Heart left ventricle (tissue), 16 donors: ENCODE data around the gene DNMT3A. TPM values are rescaled to one million over a fixed set of nuclear protein-coding genes. Genes with fewer than 3 reads are reported as not detected.

ENCODE experiments used
- ATAC-seq, 4 donors: fragments of 200-7000 bp; cut with Tn5 transposase; one replicate each; pipeline ENCODE4 v1.9.1; 2020 to 2022; ENCODE audit warnings: moderate library complexity in 4 of 4, mild to moderate bottlenecking in 3 of 4, moderate number of reproducible peaks in 1 of 4
- DNase-seq, 5 donors: peaks; one replicate each; pipeline ENCODE4 v3.0.0-alpha.2; 2020
- H3K27ac ChIP-seq, 12 donors: fragments of 200-600 bp; sonication (generic) in 4 of 12; one replicate each; pipeline versions ENCODE4 v1.5.0 to v1.8.0; 2016 to 2022; ENCODE audit warnings: mild to moderate bottlenecking in 2 of 12
- H3K27me3 ChIP-seq, 9 donors: fragments of 200-600 bp; sonication (generic) in 2 of 9; one replicate each; pipeline versions ENCODE4 v1.5.1 to v1.8.0; 2016 to 2022; ENCODE audit warnings: mild to moderate bottlenecking in 3 of 9
- H3K36me3 ChIP-seq, 9 donors: fragments of 200-600 bp; sonication (generic) in 2 of 9; one replicate each; pipeline versions ENCODE4 v1.5.0 to v1.8.0; 2018 to 2022; ENCODE audit warnings: mild to moderate bottlenecking in 2 of 9
- H3K4me1 ChIP-seq, 12 donors: fragments of 200-600 bp; sonication (generic) in 4 of 12; one replicate each; pipeline versions ENCODE4 v1.5.0 to v1.8.0; 2016 to 2022; ENCODE audit warnings: mild to moderate bottlenecking in 3 of 12
- H3K4me3 ChIP-seq, 12 donors: fragments of 200-600 bp; sonication (generic) in 4 of 12; one replicate each; pipeline versions ENCODE4 v1.5.0 to v1.8.0; 2017 to 2022; ENCODE audit warnings: mild to moderate bottlenecking in 9 of 12, moderate library complexity in 4 of 12
- H3K9me3 ChIP-seq, 12 donors: fragments of 200-600 bp; sonication (generic) in 4 of 12; one replicate each; pipeline versions ENCODE4 v1.5.0 to v1.8.0; 2016 to 2022; ENCODE audit warnings: mild to moderate bottlenecking in 1 of 12
- CTCF ChIP-seq, 12 donors: fragments of 200-600 bp; sonication (generic) in 4 of 12; IDR thresholded peaks; one replicate each; pipeline versions ENCODE4 v1.5.0 to v1.8.0; 2018 to 2022; ENCODE audit warnings: antibody characterized with exemption in 12 of 12, mild to moderate bottlenecking in 5 of 12
- POLR2A ChIP-seq, 2 donors: fragments of 450-650 bp; IDR thresholded peaks; one replicate each; pipeline ENCODE4 v1.6.1; 2017; ENCODE audit warnings: antibody characterized with exemption in 2 of 2, mild to moderate bottlenecking in 2 of 2, moderate library complexity in 2 of 2
- WGBS, 4 donors: extraction: QIAGEN DNeasy Blood & Tissue Kit in 2 of 4; methylation state at CpG; one replicate each; pipeline versions ENCODE4 v1.1.5 to v1.1.7; 2013 to 2018; 5-methylcytosine and 5-hydroxymethylcytosine counted together
- intact Hi-C, 10 donors: fragments of 100-400 bp; cut with DNase I; formaldehyde crosslinking; loops; one replicate each; pipeline versions ENCODE4 v1.11.1 to v1.14.2; 2022
- polyA plus RNA-seq, 2 donors: library from polyadenylated mRNA; stranded (reverse); fragments of 200-250 nt; gene quantifications; one replicate each; pipeline ENCODE4 v1.2.3, GENCODE V29; 2013
- total RNA-seq, 9 donors: library from RNA; depleted of rRNA in 2 of 9; stranded (reverse); fragments of >200 nt in 2 of 9; fragmentation: NEBNext Ultra II Directional in 3 of 9; extraction: Animal tissue kit (Norgen Biotek cat#: 25700) in 3 of 9; gene quantifications; one replicate each; pipeline versions ENCODE4 v1.1.0 to v1.2.4, GENCODE V29; 2016 to 2023
- donor health status: ischemic (EF 13 %, LVEDD 7.1; RV severe dilation, severe dysfunction).
- donor health status: healthy with polysubstance abuse.
- donor health status: DM: no; HTN: yes; CAD: no.
- donor health status: DM: no; HTN: no; CAD: no.
- donor health status: ischemic (EF 25% LVEDD 6.9; RV normal size, moderate dysfunction).
- donor health status: ischemic (EF 25% LVEDD 5.7; RV mildly dilated, moderate dysfunction).
- donor health status: healthy.
- donor health status: DM: yes; HTN: yes; CAD: no.
- donor health status: ischemic (EF 35%, LVEDD 5.7; RV mildly dilated, moderate dysfunction).
- donor health status: nonischemic (EF 11% LVEDD 7.7; RV severe dilation, severe dysfunction).
- donor health status: DM: yes; HTN: yes; CAD: no.
- donor health status: PGD.
- donor health status: ischemic (EF 29% LVEDD 5.4; RV normal size, mild dysfunction).
- donor health status: nonischemic (EF 23%, LVEDD 6.1; RV moderate dilation, normal function).

DNMT3A gene
- total and polyA plus RNA-seq, 11 donors, result 3.5 to 26.0 (median 16.0) TPM

GRCh38 chr2:25198576-25198975, 143.1 kb downstream of the DNMT3A start:
- no peak for ATAC-seq
- Histone ChIP-seq H3K9me3 (no peaks in the 10 kb centered on the region), H3K36me3 (no peaks in the 10 kb centered on the region), H3K4me3 (no peak overlapping the region), H3K27me3 (no peaks in the 10 kb centered on the region), H3K4me1 (peaks cover 0 to 8% (median 0%) of the 10 kb centered on the region in 12 donors), H3K27ac (no peak overlapping the region)
- TF ChIP-seq CTCF (IDR thresholded peaks at IDR 0.05) (no peak), POLR2A (IDR thresholded peaks at IDR 0.05) (no peak)
- DNase-seq, result no peak
- WGBS, 4 donors, result 81 to 85% (median 84%) methylated on average over 5 of the region's 5 CpGs
- intact Hi-C loops, result loop anchor here (5.0 to 10.0 kb wide), 12 partner anchors 61 to 794 kb away; partner anchors contain the start of gene DNAJC27 (in 2 of the 10)

- Histone ChIP-seq H3K36me3 (no peaks in the 10 kb centered on the region), H3K9me3 (no peaks in the 10 kb centered on the region), H3K27me3 (no peaks in the 10 kb centered on the region), H3K27ac (no peak overlapping the region), H3K4me1 (peaks cover 0 to 8% (median 0%) of the 10 kb centered on the region in 12 donors), H3K4me3 (no peak overlapping the region)
- 39 to 61% (median 42%) methylated on average over 4 of the region's 4 CpGs for WGBS, 4 donors
- intact Hi-C loops, result loop anchor here (5.0 to 10.0 kb wide), 12 partner anchors 61 to 793 kb away; partner anchors contain the start of gene DNAJC27 (in 2 of the 10)
- TF ChIP-seq POLR2A (IDR thresholded peaks at IDR 0.05) (no peak), CTCF (IDR thresholded peaks at IDR 0.05) (no peak)
- DNase-seq (no peak), ATAC-seq (no peak)
Measured at GRCh38 chr2:25198209-25198525, 143.6 kb downstream of the DNMT3A start.

GRCh38 chr2:25197336-25198208, 144.2 kb downstream of the DNMT3A start:
- WGBS, 4 donors, result 61 to 69% (median 64%) methylated on average over 12 of the region's 12 CpGs
- Histone ChIP-seq H3K9me3 (no peaks in the 10 kb centered on the region), H3K27ac (no peak overlapping the region), H3K4me1 (peaks cover 0 to 8% (median 0%) of the 10 kb centered on the region in 12 donors), H3K36me3 (no peaks in the 10 kb centered on the region), H3K4me3 (no peak overlapping the region), H3K27me3 (no peaks in the 10 kb centered on the region)
- TF ChIP-seq CTCF (IDR thresholded peaks at IDR 0.05) (no peak), POLR2A (IDR thresholded peaks at IDR 0.05) (no peak)
- no peak for ATAC-seq
- intact Hi-C loops, result loop anchor here (2.0 to 10.0 kb wide), 15 partner anchors 60 to 793 kb away; partner anchors contain the start of gene DNAJC27 (in 2 of the 10)
- no peak for DNase-seq

- Histone ChIP-seq H3K4me3 (no peak overlapping the region), H3K4me1 (peaks cover 0 to 8% (median 0%) of the 10 kb centered on the region in 12 donors), H3K27me3 (no peaks in the 10 kb centered on the region), H3K9me3 (no peaks in the 10 kb centered on the region), H3K36me3 (no peaks in the 10 kb centered on the region), H3K27ac (no peak overlapping the region)
- DNase-seq (no peak), ATAC-seq (no peak)
- intact Hi-C loops, result loop anchor here (2.0 to 10.0 kb wide), 13 partner anchors 57 to 790 kb away; partner anchors contain the start of gene DNAJC27 (in 2 of the 10)
- TF ChIP-seq POLR2A (IDR thresholded peaks at IDR 0.05), result no peak
- no peak for TF ChIP-seq CTCF (IDR thresholded peaks at IDR 0.05)
- WGBS, 4 donors, result 86 to 92% (median 88%) methylated on average over 9 of the region's 9 CpGs
Measured at GRCh38 chr2:25194576-25195122, 147.1 kb downstream of the DNMT3A start.
